Epithelial cell of prostate (primary cell): Measurements from ENCODE around the gene MOB3A.
"Not testable (repeated sequence)": the region's sequence is repeated elsewhere in the genome, so short reads cannot be mapped to it uniquely, and the experiment has no call there.

Experiments
- DNase-seq: peaks from one replicate; pipeline ENCODE4 v3.0.0-alpha.2; 2011; ENCODE audit warnings: low read depth, low spot score
- H3K27ac ChIP-seq: fragments of 450-650 bp; 2 replicates; pipeline ENCODE4 v1.5.1; 2017; ENCODE audit warnings: mild to moderate bottlenecking

Gene MOB3A

GRCh38 chr19:2038284-2039088 lies 57.6 kb downstream of the MOB3A start:
- H3K27ac ChIP-seq, result no peak overlapping the region
- no peak for DNase-seq

DNA sequence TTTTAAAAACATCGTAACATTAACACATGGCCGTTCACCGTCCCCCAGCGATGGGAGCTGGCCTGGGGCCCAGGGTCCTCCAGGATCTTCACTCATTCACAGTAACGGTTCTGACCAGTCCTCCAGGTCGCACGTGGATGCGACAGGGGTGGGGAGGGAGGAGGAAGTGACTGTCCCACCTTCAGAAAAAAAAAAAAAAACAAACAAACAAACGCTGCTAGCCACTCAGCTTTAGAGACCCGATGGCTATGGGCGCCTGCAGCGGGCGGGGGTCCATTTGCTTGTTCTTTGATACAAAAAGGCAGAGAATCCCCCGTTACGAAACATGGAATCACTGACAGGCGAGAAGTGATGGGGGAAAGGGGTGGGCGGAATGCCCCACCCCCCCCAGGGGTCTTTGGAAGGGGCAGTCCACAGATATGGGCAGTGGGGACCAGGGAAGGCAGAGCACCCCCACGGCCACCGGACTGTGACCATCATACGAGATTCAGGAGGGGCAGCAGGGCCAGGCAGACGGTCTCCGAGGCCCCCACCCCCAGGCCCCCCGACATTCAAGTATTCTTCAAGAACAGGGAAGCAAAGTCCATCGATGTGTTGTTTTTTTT lies 58.4 kb downstream of the MOB3A start:
- H3K27ac ChIP-seq, result no peak overlapping the region
- no peak for DNase-seq

- no peak for DNase-seq
- no peak overlapping the region for H3K27ac ChIP-seq
Measured at GRCh38 chr19:2036424-2036823, 59.7 kb downstream of the MOB3A start.

GRCh38 chr19:2035590-2035991 lies 60.5 kb downstream of the MOB3A start:
- DNase-seq, result no peak

DNA sequence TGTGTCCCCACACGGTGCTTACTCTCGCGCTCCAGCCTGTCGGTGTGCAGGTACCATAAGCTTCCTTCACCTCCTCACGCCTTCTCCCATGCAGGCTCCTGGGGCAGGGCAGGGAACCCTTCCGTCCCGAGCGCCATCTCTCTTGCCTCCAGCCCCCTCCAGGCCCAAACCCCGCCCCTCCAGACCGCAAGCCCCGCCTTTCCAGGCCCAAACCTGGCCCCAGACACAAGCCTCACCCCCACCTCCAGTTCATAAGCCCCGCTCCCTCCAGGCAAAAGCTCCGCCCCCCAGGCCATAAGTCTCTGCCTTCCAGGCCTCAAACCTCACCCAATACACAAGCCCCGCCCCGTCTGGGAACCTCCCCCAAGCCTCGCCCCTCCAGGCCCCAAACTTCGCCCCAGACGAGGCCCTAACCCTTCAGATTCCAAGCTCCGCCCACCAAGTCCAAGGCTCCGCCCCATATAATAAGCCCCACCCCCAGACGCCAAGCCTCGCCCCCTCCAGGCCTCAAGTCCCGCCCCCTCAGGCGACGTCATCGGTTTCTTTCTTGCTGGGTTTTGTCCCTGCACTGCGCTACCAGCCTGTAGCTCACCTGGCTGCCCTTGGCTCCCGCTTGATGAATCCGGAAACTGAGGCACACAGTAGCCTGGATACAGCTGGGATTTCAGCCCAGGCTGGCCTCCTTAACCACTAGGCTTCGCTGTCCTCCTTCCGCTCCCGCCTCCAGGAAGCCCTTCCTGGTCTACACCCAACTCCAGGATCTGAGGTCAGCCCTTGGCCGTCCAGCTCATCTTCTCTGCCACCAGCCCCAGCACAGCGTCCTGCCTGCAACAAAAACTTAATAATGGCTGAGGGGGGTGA lies 61.2 kb downstream of the MOB3A start:
- peak overlapping the region; percentile 8 for H3K27ac ChIP-seq
- no peak for DNase-seq

More at GRCh38 chr19:2035590-2035991, 60.5 kb downstream of the MOB3A start:
- H3K27ac ChIP-seq, result peak overlapping the region; percentile 8

DNA sequence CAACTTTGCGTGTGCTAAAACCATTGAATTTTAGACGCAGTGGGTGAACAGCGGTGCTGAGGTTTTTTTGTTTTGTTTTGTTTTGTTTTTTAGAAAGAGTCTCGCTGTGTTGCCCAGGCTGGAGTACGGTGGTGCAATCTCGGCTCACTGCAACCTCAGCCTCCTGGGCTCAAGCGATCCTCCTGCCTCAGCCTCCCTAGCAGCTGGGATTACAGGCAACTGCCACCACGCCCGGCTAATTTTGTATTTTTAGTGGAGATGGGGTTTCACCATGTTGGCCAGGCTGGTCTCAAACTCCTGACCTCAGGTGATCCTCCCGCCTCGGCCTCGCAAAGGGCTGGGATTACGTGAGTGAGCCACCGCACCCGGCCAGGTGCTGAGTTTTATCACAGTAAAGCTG lies 61.9 kb downstream of the MOB3A start:
- not testable (repeated sequence) for H3K27ac ChIP-seq, DNase-seq

DNA sequence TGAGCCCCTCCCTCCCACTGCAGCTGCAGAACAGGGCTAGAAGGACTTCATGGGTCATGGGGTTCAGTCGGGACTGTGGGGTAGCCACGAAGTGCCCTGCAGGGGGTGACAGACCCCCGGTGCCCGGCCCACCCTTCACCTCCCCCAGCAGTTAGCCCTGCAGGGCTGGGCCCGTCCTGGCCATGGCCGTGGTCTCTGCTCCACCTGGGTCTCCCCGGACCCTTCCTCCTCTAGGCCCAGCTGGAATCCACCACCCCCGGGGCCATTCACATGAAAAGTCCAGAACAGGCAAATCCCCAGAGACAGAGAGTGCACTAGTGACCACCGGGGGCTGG lies 62.3 kb downstream of the MOB3A start:
- no peak overlapping the region for H3K27ac ChIP-seq
- DNase-seq, result no peak

DNA sequence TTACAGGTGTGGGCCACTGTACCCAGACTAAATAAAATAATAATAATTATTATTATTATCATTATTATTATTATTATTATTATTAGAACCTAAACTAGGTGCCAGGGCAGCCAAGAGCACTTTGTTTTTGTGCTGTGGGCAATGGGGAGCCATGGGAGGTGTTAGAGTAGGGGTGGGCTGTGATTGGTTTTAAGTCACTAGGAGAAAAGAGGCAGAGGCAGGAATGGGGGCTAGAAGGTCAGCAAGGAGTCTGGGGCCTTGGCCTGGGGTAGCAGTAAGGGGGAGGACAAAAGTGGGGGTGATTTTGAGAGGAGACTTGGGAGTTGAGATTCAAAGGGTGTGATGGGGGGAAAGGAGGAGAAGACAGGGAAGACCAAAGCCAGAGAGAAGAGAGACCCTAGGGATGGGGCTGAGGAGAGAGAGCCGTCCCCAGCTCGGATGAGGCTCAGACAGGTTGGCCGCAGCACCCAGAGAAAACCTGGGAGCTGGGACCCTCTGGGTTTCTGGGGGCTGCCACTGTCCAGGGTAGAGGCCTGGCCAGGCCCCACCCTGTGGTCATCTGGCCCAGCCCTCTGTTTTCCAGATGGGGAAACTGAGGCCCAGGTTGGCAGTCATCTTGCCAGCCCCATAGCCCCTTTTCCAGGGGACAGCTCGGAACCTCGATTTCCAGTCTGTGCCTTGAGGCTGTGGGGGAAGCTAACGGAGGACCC lies 62.9 kb downstream of the MOB3A start:
- no peak for DNase-seq
- H3K27ac ChIP-seq, result peak overlapping the region; percentile 90

- H3K27ac ChIP-seq, result peak overlapping the region; percentile 90
- DNase-seq, result peak; percentile 62
Measured at GRCh38 chr19:2032296-2032941, 63.7 kb downstream of the MOB3A start.

- no peak overlapping the region for H3K27ac ChIP-seq
- no peak for DNase-seq
Measured at GRCh38 chr19:2027361-2027760, 68.8 kb downstream of the MOB3A start.

DNA sequence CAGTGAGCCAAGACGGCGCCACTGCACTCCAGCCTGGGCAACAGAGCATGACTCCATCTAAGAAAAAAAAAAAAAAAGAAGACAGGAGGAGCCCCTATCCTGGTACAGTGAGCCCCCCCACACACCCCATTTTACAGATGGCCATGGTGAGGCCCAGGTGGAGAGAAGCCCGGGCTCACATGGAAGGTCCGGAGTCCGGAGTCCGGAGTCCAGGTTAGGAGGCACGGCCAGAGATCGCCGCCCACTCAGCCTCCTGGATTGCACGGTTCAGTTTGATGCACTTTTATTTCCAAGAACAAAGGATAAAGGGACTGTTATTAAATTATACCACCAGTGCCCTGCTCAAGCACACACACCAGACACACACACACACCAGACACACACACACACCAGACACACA lies 69.4 kb downstream of the MOB3A start:
- no peak for DNase-seq
- H3K27ac ChIP-seq, result no peak overlapping the region

DNA sequence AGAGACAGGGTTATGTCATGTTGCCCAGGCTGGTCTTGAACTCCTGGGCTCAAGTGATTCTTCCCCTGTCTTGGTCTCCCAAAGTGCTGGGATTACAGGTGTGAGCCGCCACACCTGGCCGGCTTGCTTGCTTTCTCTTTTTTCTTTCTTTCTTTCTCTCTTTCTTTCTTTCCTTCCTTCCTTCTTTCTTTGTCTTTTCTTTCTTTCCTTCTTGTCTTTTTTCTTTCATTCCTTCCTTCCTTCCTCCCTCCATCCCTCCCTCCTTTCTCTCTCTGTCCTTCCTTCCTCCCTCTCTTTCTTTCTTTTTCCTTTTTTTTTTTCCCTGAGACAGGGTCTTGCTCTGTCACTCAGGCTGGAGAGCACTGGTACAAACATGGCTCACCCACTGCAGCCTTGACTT lies 73.8 kb downstream of the MOB3A start:
- no peak for DNase-seq
- H3K27ac ChIP-seq, result no peak overlapping the region

GRCh38 chr19:2021453-2022140 lies 74.5 kb downstream of the MOB3A start:
- no peak for DNase-seq
- no peak overlapping the region for H3K27ac ChIP-seq
